Astrocyte of the spinal cord (primary cell): ENCODE results near the gene RPL35.

Experiments used
- DNase-seq: peaks from one replicate; pipeline ENCODE4 v3.0.0; 2011; ENCODE audit warnings: low read depth, low spot score
- H3K4me3 ChIP-seq: 2 replicates; pipeline ENCODE4 v1.5.1; 2011; ENCODE audit warnings: low read depth, mild to moderate bottlenecking, low read length, moderate library complexity
- CTCF ChIP-seq: IDR thresholded peaks from 2 replicates; pipeline ENCODE4 v1.5.1; 2012; ENCODE audit warnings: low read depth, mild to moderate bottlenecking, low read length, inconsistent platforms
- in situ Hi-C: cut with HindIII; loops from 2 replicates; pipeline ENCODE4 v1.10.0; 2017; ENCODE audit warnings: low sequenced_read_pairs

RPL35 gene

DNA sequence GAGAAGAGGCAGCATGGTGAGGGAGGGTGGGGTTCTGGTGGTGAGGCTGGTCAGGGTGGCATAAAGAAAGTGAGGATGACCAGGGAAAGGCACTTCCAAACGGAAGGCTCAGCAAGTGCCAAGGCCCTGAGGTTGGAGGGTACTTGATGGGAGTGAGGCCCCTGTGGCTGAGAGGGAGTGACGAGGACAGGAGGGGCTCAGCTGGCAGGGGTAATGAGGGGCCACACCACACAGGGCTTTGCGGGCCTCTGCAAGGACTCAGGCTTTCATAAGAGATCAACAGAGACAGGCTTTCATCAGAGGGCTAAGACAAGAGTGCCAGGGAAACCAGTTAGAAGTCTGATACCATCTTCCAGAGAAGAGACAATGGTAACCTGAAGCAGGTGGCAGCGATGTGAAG is 23.8 kb upstream of the RPL35 start:
- no peak for TF ChIP-seq CTCF
- no peak for DNase-seq
- no peak overlapping the region for H3K4me3 ChIP-seq
- in situ Hi-C loops = no loop called here

DNA sequence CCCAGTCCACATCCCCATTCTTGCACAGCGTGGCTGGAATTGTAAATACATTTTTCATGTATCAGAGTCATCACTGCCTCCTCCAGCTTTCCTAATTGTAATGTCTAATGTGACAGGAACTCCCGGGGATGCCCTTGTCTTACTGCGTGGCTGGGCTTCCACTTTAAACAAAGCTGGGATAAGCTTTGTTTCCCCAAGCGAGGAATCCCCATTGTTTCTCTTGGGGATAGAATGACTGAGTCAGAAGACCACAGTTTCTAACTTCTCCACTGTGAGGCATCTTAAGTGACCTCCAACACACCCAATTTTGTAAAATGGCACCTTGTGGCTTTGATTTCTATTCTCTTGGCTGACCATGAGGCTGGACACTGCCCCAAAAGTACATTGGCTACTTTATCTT is 22.6 kb upstream of the RPL35 start:
- no peak overlapping the region for H3K4me3 ChIP-seq
- no peak for TF ChIP-seq CTCF
- peak; percentile 37 for DNase-seq
- in situ Hi-C loops = no loop called here

DNA sequence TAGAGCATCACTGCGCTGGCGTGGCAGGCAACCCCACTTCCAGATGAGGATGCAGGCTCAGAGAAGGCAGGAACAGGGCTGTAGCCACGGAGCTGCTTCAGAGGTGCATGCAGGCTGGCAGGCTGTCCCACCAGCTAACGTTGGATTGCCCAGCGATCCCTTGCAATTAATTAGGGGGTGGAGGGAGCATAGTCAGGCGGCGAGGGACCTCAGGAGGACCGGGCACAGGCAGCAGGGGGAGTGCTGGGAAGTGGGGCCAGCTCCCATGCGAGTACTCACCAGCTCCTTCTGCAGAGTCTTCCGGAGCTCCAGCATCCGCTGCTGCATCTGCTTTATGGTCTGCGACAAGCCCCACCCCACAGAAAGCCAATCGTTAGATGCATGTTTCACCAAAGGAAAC is 20.5 kb upstream of the RPL35 start:
- TF ChIP-seq CTCF = no peak
- H3K4me3 ChIP-seq = no peak overlapping the region
- in situ Hi-C loops = no loop called here
- no peak for DNase-seq

- DNase-seq = no peak
- in situ Hi-C loops = no loop called here
- no peak for TF ChIP-seq CTCF
- H3K4me3 ChIP-seq = no peak overlapping the region
Observed at GRCh38 chr9:124881138-124881743, 19.5 kb upstream of the RPL35 start.

DNA sequence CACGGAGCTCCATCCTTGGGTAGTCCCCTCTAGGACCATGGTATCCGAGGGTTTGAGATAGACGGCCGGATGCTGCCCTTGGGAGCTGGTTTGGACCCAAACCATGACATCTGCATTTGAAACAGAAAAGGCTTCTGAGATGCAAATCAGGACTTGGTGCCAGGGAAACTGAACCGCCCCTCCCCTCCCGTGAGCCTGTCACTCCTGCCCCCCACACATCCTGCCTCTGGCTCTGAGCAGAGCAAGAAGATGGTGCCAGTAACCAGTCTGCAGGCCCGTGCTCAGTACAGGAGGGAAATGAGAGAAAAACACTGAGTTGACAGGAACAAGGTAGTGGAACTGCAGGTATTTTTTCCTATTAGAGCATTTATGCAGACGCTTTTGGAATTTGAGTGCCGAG is 18.7 kb upstream of the RPL35 start:
- in situ Hi-C loops = no loop called here
- DNase-seq = no peak
- no peak overlapping the region for H3K4me3 ChIP-seq
- no peak for TF ChIP-seq CTCF

GRCh38 chr9:124879226-124879625 is 17.5 kb upstream of the RPL35 start:
- DNase-seq = no peak
- no peak for TF ChIP-seq CTCF
- in situ Hi-C loops = no loop called here
- H3K4me3 ChIP-seq = no peak overlapping the region

GRCh38 chr9:124878518-124878917 is 16.8 kb upstream of the RPL35 start:
- H3K4me3 ChIP-seq = no peak overlapping the region
- no peak for DNase-seq
- in situ Hi-C loops = no loop called here
- no peak for TF ChIP-seq CTCF
